IPS-18a (cell line): Measurements from ENCODE around the gene RPH3AL.
"Not testable (repeated sequence)": the region's sequence is repeated elsewhere in the genome, so short reads cannot be mapped to it uniquely, and the experiment has no call there.

Experiments
- H3K27ac ChIP-seq: one replicate; pipeline ENCODE4 v1.5.1; 2013; ENCODE audit warnings: low read length
- H3K27me3 ChIP-seq: one replicate; pipeline ENCODE4 v1.6.1; 2013; ENCODE audit warnings: mild to moderate bottlenecking, low read length; ENCODE audit not compliant: control insufficient read depth, insufficient read depth
- H3K36me3 ChIP-seq: one replicate; pipeline ENCODE4 v1.6.1; 2013; ENCODE audit warnings: low read depth, low read length; ENCODE audit not compliant: control insufficient read depth
- H3K4me1 ChIP-seq: one replicate; pipeline ENCODE4 v1.6.1; 2013; ENCODE audit warnings: low read depth, low read length; ENCODE audit not compliant: control insufficient read depth
- H3K4me3 ChIP-seq: one replicate; pipeline ENCODE4 v1.5.1; 2013; ENCODE audit warnings: low read length
- H3K9ac ChIP-seq: one replicate; pipeline ENCODE4 v1.6.1; 2013; ENCODE audit warnings: mild to moderate bottlenecking, low read length, moderate library complexity
- H3K9me3 ChIP-seq: one replicate; pipeline ENCODE4 v1.6.1; 2013; ENCODE audit warnings: low read depth, low read length; ENCODE audit not compliant: control insufficient read depth

Gene RPH3AL

GRCh38 chr17:251531-251930, 101.1 kb downstream of the RPH3AL start:
- Histone ChIP-seq H3K9ac (no peak overlapping the region), H3K27me3 (no peaks in the 10 kb centered on the region), H3K4me3 (no peak overlapping the region), H3K27ac (no peak overlapping the region), H3K4me1 (no peaks in the 10 kb centered on the region), H3K9me3 (no peaks in the 10 kb centered on the region), H3K36me3 (no peaks in the 10 kb centered on the region)

- Histone ChIP-seq H3K4me3 (no peak overlapping the region), H3K9ac (no peak overlapping the region), H3K36me3 (no peaks in the 10 kb centered on the region), H3K27ac (no peak overlapping the region), H3K4me1 (no peaks in the 10 kb centered on the region), H3K9me3 (no peaks in the 10 kb centered on the region), H3K27me3 (no peaks in the 10 kb centered on the region)
These were observed 101.9 kb downstream of the RPH3AL start for GRCh38 chr17:250487-251300.

- Histone ChIP-seq H3K27me3 (no peaks in the 10 kb centered on the region), H3K9ac (no peak overlapping the region), H3K4me3 (no peak overlapping the region), H3K27ac (no peak overlapping the region), H3K4me1 (no peaks in the 10 kb centered on the region), H3K9me3 (no peaks in the 10 kb centered on the region), H3K36me3 (no peaks in the 10 kb centered on the region)
These were observed 103.2 kb downstream of the RPH3AL start for GRCh38 chr17:249236-249993.

- no peaks in the 10 kb centered on the region for H3K36me3 ChIP-seq
- no peaks in the 10 kb centered on the region for H3K4me1 ChIP-seq
- H3K9me3 ChIP-seq: no peaks in the 10 kb centered on the region
- H3K27ac ChIP-seq: no peak overlapping the region
- no peak overlapping the region for H3K4me3 ChIP-seq
- H3K9ac ChIP-seq: no peak overlapping the region
- H3K27me3 ChIP-seq: no peaks in the 10 kb centered on the region
These were observed 104.0 kb downstream of the RPH3AL start for GRCh38 chr17:248337-249235.

- no peak overlapping the region for H3K27ac ChIP-seq
- no peaks in the 10 kb centered on the region for H3K36me3 ChIP-seq
- H3K27me3 ChIP-seq: no peaks in the 10 kb centered on the region
- H3K4me3 ChIP-seq: no peak overlapping the region
- H3K9ac ChIP-seq: no peak overlapping the region
- no peaks in the 10 kb centered on the region for H3K4me1 ChIP-seq
- H3K9me3 ChIP-seq: no peaks in the 10 kb centered on the region
These were observed 104.8 kb downstream of the RPH3AL start for GRCh38 chr17:247767-248166.

GRCh38 chr17:246851-247421, 105.7 kb downstream of the RPH3AL start:
- no peaks in the 10 kb centered on the region for H3K27me3 ChIP-seq
- no peak overlapping the region for H3K4me3 ChIP-seq
- no peak overlapping the region for H3K27ac ChIP-seq
- no peaks in the 10 kb centered on the region for H3K9me3 ChIP-seq
- H3K9ac ChIP-seq: no peak overlapping the region
- no peaks in the 10 kb centered on the region for H3K36me3 ChIP-seq
- H3K4me1 ChIP-seq: no peaks in the 10 kb centered on the region

- Histone ChIP-seq H3K4me1 (no peaks in the 10 kb centered on the region), H3K9ac (no peak overlapping the region), H3K27me3 (no peaks in the 10 kb centered on the region), H3K4me3 (no peak overlapping the region), H3K36me3 (no peaks in the 10 kb centered on the region), H3K27ac (no peak overlapping the region), H3K9me3 (no peaks in the 10 kb centered on the region)
These were observed 106.4 kb downstream of the RPH3AL start for GRCh38 chr17:246226-246625.

GRCh38 chr17:245611-246010, 107.0 kb downstream of the RPH3AL start:
- H3K27me3 ChIP-seq: no peaks in the 10 kb centered on the region
- no peak overlapping the region for H3K27ac ChIP-seq
- no peaks in the 10 kb centered on the region for H3K36me3 ChIP-seq
- H3K9ac ChIP-seq: no peak overlapping the region
- no peaks in the 10 kb centered on the region for H3K9me3 ChIP-seq
- no peak overlapping the region for H3K4me3 ChIP-seq
- H3K4me1 ChIP-seq: no peaks in the 10 kb centered on the region

- no peaks in the 10 kb centered on the region for H3K36me3 ChIP-seq
- no peak overlapping the region for H3K9ac ChIP-seq
- H3K4me3 ChIP-seq: no peak overlapping the region
- H3K27me3 ChIP-seq: no peaks in the 10 kb centered on the region
- H3K27ac ChIP-seq: no peak overlapping the region
- H3K4me1 ChIP-seq: no peaks in the 10 kb centered on the region
- H3K9me3 ChIP-seq: no peaks in the 10 kb centered on the region
These were observed 107.6 kb downstream of the RPH3AL start for GRCh38 chr17:245020-245419.

- not testable (repeated sequence) for H3K36me3 ChIP-seq, H3K9me3 ChIP-seq, H3K27ac ChIP-seq, H3K4me3 ChIP-seq, H3K4me1 ChIP-seq, H3K9ac ChIP-seq, H3K27me3 ChIP-seq
These were observed 108.7 kb downstream of the RPH3AL start for GRCh38 chr17:243924-244323.

GRCh38 chr17:238964-239259, 113.7 kb downstream of the RPH3AL start:
- Histone ChIP-seq H3K27ac (no peak overlapping the region), H3K9ac (no peak overlapping the region)

More at GRCh38 chr17:238964-239259, 113.7 kb downstream of the RPH3AL start:
- Histone ChIP-seq H3K27me3 (no peaks in the 10 kb centered on the region), H3K4me1 (peaks cover 9% of the 10 kb centered on the region), H3K9me3 (no peaks in the 10 kb centered on the region), H3K4me3 (no peak overlapping the region), H3K36me3 (no peaks in the 10 kb centered on the region)
